HepG2 (cell line): ENCODE measurements around the gene ESPN. TPM values are rescaled to one million over a fixed set of nuclear protein-coding genes. Genes with fewer than 3 reads are reported as not detected.

ENCODE experiments used
- ATAC-seq: fragments of 200-7000 bp; cut with Tn5 transposase; 3 replicates; pipeline ENCODE4 v1.9.1; 2020; ENCODE audit warnings: mild to moderate bottlenecking, moderate library complexity
- BruUV-seq: library from RNA; stranded (reverse); fragments of 400-500 nt; replicated peaks from 2 replicates; lab custom pipeline; 2021; lab: Mats Ljungman, UMichigan
- CTCF ChIA-PET: fragments of 300-600 bp; formaldehyde crosslinking; extraction: SDS; loops from one replicate; lab custom pipeline; 2021; ENCODE audit warnings: low total read pairs, inconsistent platforms, low intra/inter-chr PET ratio; lab: Yijun Ruan, JAX
- POLR2A ChIA-PET: fragments of 350-600 bp; sonication (Branson Sonifier 250); formaldehyde crosslinking; loops from one replicate; lab custom pipeline; 2020; ENCODE audit warnings: antibody characterized with exemption, inconsistent platforms; lab: Yijun Ruan, JAX
- DNase-seq: peaks from one replicate; pipeline ENCODE4 v3.0.0-alpha.2; 2015; ENCODE audit warnings: low spot score
- FAIRE-seq: peaks from 3 replicates; lab custom pipeline; 2011; peaks lifted over from hg19 to GRCh38; lab: Jason Lieb, UNC
- H2AFZ ChIP-seq: one replicate; pipeline ENCODE4 v1.6.1; 2011; ENCODE audit warnings: low read length, inconsistent platforms
- H3K27ac ChIP-seq: fragments of 300-600 bp; 3 replicates; pipeline ENCODE4 v1.8.0; 2011; ENCODE audit warnings: mixed run types, mild to moderate bottlenecking, mixed read lengths, low read length, inconsistent platforms; ENCODE audit not compliant: insufficient read depth; ENCODE audit errors: extremely low read length
- H3K27me3 ChIP-seq, 2 experiments: fragments of 200-600 bp in 1 of 2; 2 replicates in 1 of 2; 3 replicates in 1 of 2; pipeline versions ENCODE4 v1.6.0 to v1.8.0; 2011; ENCODE audit warnings: low read length in 2 of 2, mild to moderate bottlenecking in 2 of 2, moderate library complexity in 2 of 2, inconsistent platforms in 1 of 2; ENCODE audit not compliant: insufficient read depth in 2 of 2, control insufficient read depth in 1 of 2
- H3K36me3 ChIP-seq, 2 experiments: fragments of 200-600 bp in 1 of 2; replicated peaks in 1 of 2; 2 replicates in 1 of 2; 3 replicates in 1 of 2; pipeline versions ENCODE4 v1.5.1 to v1.8.0; 2011; ENCODE audit warnings: low read length in 2 of 2, inconsistent platforms in 1 of 2; ENCODE audit not compliant: insufficient read depth in 2 of 2, control insufficient read depth in 1 of 2
- H3K4me1 ChIP-seq: 2 replicates; pipeline ENCODE4 v1.5.1; 2012; ENCODE audit warnings: low read length, inconsistent platforms; ENCODE audit not compliant: insufficient read depth
- H3K4me2 ChIP-seq: 2 replicates; pipeline ENCODE4 v1.6.0; 2011; ENCODE audit warnings: low read depth, low read length, inconsistent platforms
- H3K4me3 ChIP-seq, 3 experiments: fragments of 200-600 bp in 1 of 3; sonication (generic), shearing (Covaris generic) in 1 of 3; replicated peaks in 1 of 3; 2 replicates each; pipeline ENCODE4 v1.5.1; 2011 to 2016; ENCODE audit warnings: low read length in 3 of 3, inconsistent platforms in 2 of 3, low read depth in 2 of 3, mild to moderate bottlenecking in 2 of 3, control low read depth in 1 of 3, mixed read lengths in 1 of 3; ENCODE audit not compliant: insufficient read depth in 1 of 3
- H3K79me2 ChIP-seq: one replicate; pipeline ENCODE4 v1.6.1; 2011; ENCODE audit warnings: low read length, inconsistent platforms; ENCODE audit not compliant: insufficient read depth
- H3K9ac ChIP-seq: 2 replicates; pipeline ENCODE4 v1.6.0; 2011; ENCODE audit warnings: mild to moderate bottlenecking, low read depth, low read length, inconsistent platforms; ENCODE audit not compliant: insufficient read depth
- H3K9me3 ChIP-seq: 2 replicates; pipeline ENCODE4 v1.5.1; 2012; ENCODE audit warnings: mild to moderate bottlenecking, low read length
- H4K20me1 ChIP-seq: 2 replicates; pipeline ENCODE4 v1.6.0; 2011; ENCODE audit warnings: inconsistent platforms, mild to moderate bottlenecking, low read length, moderate library complexity; ENCODE audit not compliant: insufficient read depth
- BCL3 ChIP-seq: sonication (generic); formaldehyde crosslinking; IDR thresholded peaks from 2 replicates; pipeline ENCODE4 v1.5.1; 2020; ENCODE audit warnings: mild to moderate bottlenecking, missing genetic modification reagents, moderate library complexity
- CTCF ChIP-seq: sonication (generic); formaldehyde crosslinking; IDR thresholded peaks from 2 replicates; pipeline ENCODE4 v1.5.0; 2020; ENCODE audit warnings: mild to moderate bottlenecking, missing genetic modification reagents, moderate library complexity
- KAT8 ChIP-seq: IDR thresholded peaks from 2 replicates; pipeline ENCODE4 v1.6.1; 2016; ENCODE audit warnings: missing genetic modification reagents, missing compliant biosample characterization
- REPIN1 ChIP-seq: sonication (generic); formaldehyde crosslinking; IDR thresholded peaks from 2 replicates; pipeline ENCODE4 v1.8.0; 2022; ENCODE audit warnings: missing genetic modification reagents, low read depth, mild to moderate bottlenecking, borderline replicate concordance
- ZFP62 ChIP-seq: sonication (generic); formaldehyde crosslinking; IDR thresholded peaks from 2 replicates; pipeline ENCODE4 v1.4.0; 2020; ENCODE audit warnings: missing genetic modification reagents
- ZNF441 ChIP-seq: sonication (generic); formaldehyde crosslinking; IDR thresholded peaks from 2 replicates; pipeline ENCODE4 v1.7.0; 2021; ENCODE audit warnings: missing genetic modification reagents, borderline replicate concordance
- WGBS: methylation state at CpG from one replicate; pipeline ENCODE4 v1.1.6; 2017; ENCODE audit warnings: low lambda C conversion rate; 5-methylcytosine and 5-hydroxymethylcytosine counted together
- in situ Hi-C: cut with HindIII; loops from 2 replicates; pipeline ENCODE4 v1.10.0; 2017; ENCODE audit warnings: low pct_unique_long_range_greater_than_20kb; ENCODE audit not compliant: extremely low pct_ligation_motif_present
- intact Hi-C: fragments of 100-400 bp; cut with micrococcal nuclease; formaldehyde crosslinking; loops from one replicate; pipeline ENCODE4 v1.10.0; 2022; ENCODE audit not compliant: unreplicated experiment
- polyA plus RNA-seq, 8 experiments: library from polyadenylated mRNA; depleted of rRNA in 3 of 8; stranded (reverse) in 7 of 8; unstranded in 1 of 8; fragments of >200 nt; fragmentation: Illumina TruSeq in 4 of 8; extraction: Trizol in 4 of 8; gene quantifications; 2 replicates each; pipeline versions ENCODE4 v1.2.1 to v1.2.3, GENCODE V29; 2011 to 2016; ENCODE audit warnings: low read depth in 4 of 8, missing spikeins in 1 of 8, mixed read lengths in 1 of 8; ENCODE audit not compliant: insufficient read depth in 1 of 8
- total RNA-seq, 5 experiments: library from RNA; depleted of rRNA; stranded (reverse); fragments of >200 nt; fragmentation: Illumina TruSeq; extraction: Trizol; gene quantifications; 2 replicates each; pipeline ENCODE4 v1.2.3, GENCODE V29; 2016; ENCODE audit warnings: low read depth in 1 of 5

ESPN gene
- total and polyA plus RNA-seq, 2 of the 13 experiments (the other 11 are each of a cell fraction or from before 2014, with no cell fraction given) = 48.6 to 54.2 TPM

- CTCF ChIA-PET = no interaction called here
- ATAC-seq = no peak
These were observed 57.2 kb downstream of the ESPN start for GRCh38 chr1:6481820-6482219.

GRCh38 chr1:6483017-6483760 is 58.6 kb downstream of the ESPN start:
- peaks cover 0 to 3% of the 10 kb centered on the region in 2 experiments; a peak in 1 of 5 replicates for H3K27me3 ChIP-seq
- no peak overlapping the region for H3K9ac ChIP-seq
- no peak overlapping the region for H3K4me3 ChIP-seq
- ChIA-PET POLR2A (no interaction called here), CTCF (no interaction called here)
- no peaks in the 10 kb centered on the region for H3K36me3 ChIP-seq
- intact Hi-C loops = no loop called here
- no peak overlapping the region for H3K4me2 ChIP-seq
- FAIRE-seq = no peak
- H3K79me2 ChIP-seq = no peaks in the 10 kb centered on the region
- in situ Hi-C loops = loop anchor here (5.0 to 25.0 kb wide), 2 partner anchors 44 to 729 kb away; no protein-coding TSS in a partner anchor
- DNase-seq = no peak
- H3K27ac ChIP-seq = no peak overlapping the region
- 63% methylated on average over 14 of the region's 14 CpGs for WGBS
- H3K4me1 ChIP-seq = peaks cover 23% of the 10 kb centered on the region
- no peak for ATAC-seq
- no peaks in the 10 kb centered on the region for H3K9me3 ChIP-seq
- no peaks in the 10 kb centered on the region for H4K20me1 ChIP-seq
- BruUV-seq = no TSS peak
- H2AFZ ChIP-seq = no peak overlapping the region
- TF ChIP-seq CTCF (0 out of 2 replicates have a peak, but pooled peaks have one; percentile 17), KAT8 (CRISPR knock-in tag) (no peak)

More at GRCh38 chr1:6481820-6482219, 57.2 kb downstream of the ESPN start:
- no peak for FAIRE-seq
- intact Hi-C loops = no loop called here
- in situ Hi-C loops = loop anchor here (5.0 to 25.0 kb wide), 2 partner anchors 45 to 730 kb away; no protein-coding TSS in a partner anchor
- DNase-seq = no peak
- no peak for TF ChIP-seq BCL3 (CRISPR knock-in tag)
- TF ChIP-seq ZFP62 (CRISPR knock-in tag) = no peak
- no peak for TF ChIP-seq ZNF441 (CRISPR knock-in tag)
- TF ChIP-seq REPIN1 (CRISPR knock-in tag) = no peak
- TF ChIP-seq, all 625 proteins: peak for 0
- H3K9me3 ChIP-seq = no peaks in the 10 kb centered on the region
- H3K36me3 ChIP-seq = no peaks in the 10 kb centered on the region
- 0 out of 5 replicates have a peak, but pooled peaks cover 0 to 3% of the 10 kb centered on the region in 2 experiments for H3K27me3 ChIP-seq
- no peak overlapping the region for H3K27ac ChIP-seq
- no peaks in the 10 kb centered on the region for H4K20me1 ChIP-seq
- no peak overlapping the region for H3K4me2 ChIP-seq
- no peak overlapping the region for H3K4me3 ChIP-seq
- no peak overlapping the region for H3K9ac ChIP-seq
- H2AFZ ChIP-seq = no peak overlapping the region
- BruUV-seq = no TSS peak
- no peaks in the 10 kb centered on the region for H3K79me2 ChIP-seq
- H3K4me1 ChIP-seq = peaks cover 17% of the 10 kb centered on the region
- 71% methylated on average over 5 of the region's 5 CpGs for WGBS
- POLR2A ChIA-PET = no interaction called here
